PC-9 (cell line): ENCODE measurements around the gene KLF13. TPM values are rescaled to one million over a fixed set of nuclear protein-coding genes. Genes with fewer than 3 reads are reported as not detected.

Source experiments
- BruUV-seq: library from RNA; stranded (reverse); fragments of 400-500 nt; replicated peaks from 2 replicates; lab custom pipeline; 2021; lab: Mats Ljungman, UMichigan
- CTCF ChIA-PET: fragments of 300-600 bp; sonication (Branson Sonifier 250); formaldehyde crosslinking; loops from one replicate; lab custom pipeline; 2022; ENCODE audit warnings: antibody characterized with exemption; lab: Charles Lee
- POLR2A ChIA-PET: fragments of 300-600 bp; sonication (Branson Sonifier 250); formaldehyde crosslinking; loops from one replicate; lab custom pipeline; 2022; ENCODE audit warnings: antibody characterized with exemption; ENCODE audit not compliant: unreplicated experiment; lab: Charles Lee
- DNase-seq, 2 experiments: peaks; one replicate each; pipeline versions ENCODE4 v3.0.0 to v3.0.0-alpha.2; 2015 to 2022; ENCODE audit warnings: mixed read lengths in 1 of 2
- H2AFZ ChIP-seq: fragments of 200-600 bp; sonication (generic); 2 replicates; pipeline ENCODE4 v1.8.1; 2017; ENCODE audit warnings: antibody characterized with exemption
- H3F3A ChIP-seq: fragments of 200-600 bp; sonication (generic); 2 replicates; pipeline ENCODE4 v1.8.1; 2017; ENCODE audit warnings: antibody characterized with exemption, mild to moderate bottlenecking, low read depth; ENCODE audit not compliant: insufficient read depth
- H3K27ac ChIP-seq: fragments of 200-600 bp; sonication (generic); 2 replicates; pipeline ENCODE4 v1.6.1; 2016; ENCODE audit warnings: mixed run types
- H3K27me3 ChIP-seq: fragments of 200-600 bp; sonication (generic); 2 replicates; pipeline ENCODE4 v1.6.1; 2016; ENCODE audit warnings: low read depth, mixed run types; ENCODE audit not compliant: insufficient read depth
- H3K36me3 ChIP-seq: fragments of 200-600 bp; sonication (generic); 2 replicates; pipeline ENCODE4 v1.6.1; 2016; ENCODE audit warnings: low read depth, mixed run types
- H3K4me1 ChIP-seq: fragments of 200-600 bp; sonication (generic); replicated peaks from 2 replicates; pipeline ENCODE4 v1.6.1; 2016; ENCODE audit warnings: mixed run types; ENCODE audit not compliant: insufficient read depth
- H3K4me2 ChIP-seq: fragments of 200-600 bp; sonication (generic); 2 replicates; pipeline ENCODE4 v1.6.1; 2017; ENCODE audit warnings: mixed run types
- H3K4me3 ChIP-seq: fragments of 200-600 bp; sonication (generic); 2 replicates; pipeline ENCODE4 v1.6.1; 2016; ENCODE audit warnings: mixed run types
- H3K79me2 ChIP-seq: fragments of 200-600 bp; sonication (generic); 2 replicates; pipeline ENCODE4 v1.6.1; 2017; ENCODE audit warnings: low read depth, mixed run types
- H3K9me2 ChIP-seq: fragments of 200-600 bp; sonication (generic); 2 replicates; pipeline ENCODE4 v1.8.1; 2017; ENCODE audit warnings: mild to moderate bottlenecking; ENCODE audit not compliant: insufficient read depth
- H3K9me3 ChIP-seq: fragments of 200-600 bp; sonication (generic); 2 replicates; pipeline ENCODE4 v1.8.1; 2016; ENCODE audit warnings: low read depth; ENCODE audit not compliant: insufficient read depth
- H4K20me1 ChIP-seq: fragments of 200-600 bp; sonication (generic); 2 replicates; pipeline ENCODE4 v1.8.1; 2017; ENCODE audit not compliant: insufficient read depth
- EZH2 ChIP-seq: fragments of 200-600 bp; sonication (generic); IDR thresholded peaks from 2 replicates; pipeline ENCODE4 v1.8.0; 2017; ENCODE audit warnings: antibody characterized with exemption, low read depth
- intact Hi-C: fragments of 100-400 bp; cut with micrococcal nuclease; formaldehyde crosslinking; loops from one replicate; pipeline ENCODE4 v1.10.0; 2022; ENCODE audit not compliant: unreplicated experiment
- total RNA-seq: library from RNA; stranded (reverse); gene quantifications from 2 replicates; pipeline ENCODE4 v1.2.3, GENCODE V29; 2021
- TF ChIP-seq, protein P1 (sequence below): fragments of 200-600 bp; sonication (generic); conservative IDR thresholded peaks from 2 replicates; pipeline ENCODE4 v1.6.1; 2017; ENCODE audit warnings: mixed run types, antibody characterized with exemption, mild to moderate bottlenecking, moderate library complexity

Gene KLF13
- total RNA-seq, 1 experiment from 2014 or later, result 3.4 TPM

DNA sequence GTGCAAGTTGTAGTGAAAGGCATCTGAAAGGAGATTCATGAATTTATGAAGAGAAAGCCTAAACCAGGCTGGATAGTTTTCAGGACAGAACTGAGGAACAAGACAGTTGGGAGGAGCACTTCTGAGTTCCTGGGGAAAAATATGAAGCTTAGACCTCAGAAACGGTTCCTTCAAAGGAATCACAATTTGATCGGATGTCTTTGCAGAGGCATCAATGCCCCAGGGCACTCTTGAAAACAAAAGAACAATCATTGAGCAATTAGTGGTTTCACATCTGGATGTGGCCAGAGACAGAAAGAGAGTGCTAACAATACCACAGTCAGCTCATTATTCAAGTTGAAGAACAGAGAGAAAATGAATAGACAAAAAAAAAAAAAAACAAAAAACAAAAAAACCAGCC, 86.2 kb downstream of the KLF13 start:
- DNase-seq, result no peak
- intact Hi-C loops, result no loop called here
- Histone ChIP-seq H3K27me3 (no peaks in the 10 kb centered on the region), H3K9me2 (no peaks in the 10 kb centered on the region), H3K79me2 (no peaks in the 10 kb centered on the region), H3K4me1 (no peaks in the 10 kb centered on the region), H2AFZ (no peak overlapping the region), H3K4me2 (no peak overlapping the region), H3K36me3 (no peaks in the 10 kb centered on the region), H3F3A (no peaks in the 10 kb centered on the region), H3K27ac (no peak overlapping the region), H3K9me3 (no peaks in the 10 kb centered on the region), H4K20me1 (no peaks in the 10 kb centered on the region), H3K4me3 (no peak overlapping the region)
- ChIA-PET CTCF (no interaction called here), POLR2A (no interaction called here)
- no peak for TF ChIP-seq EZH2
- TF ChIP-seq, protein P1, sequence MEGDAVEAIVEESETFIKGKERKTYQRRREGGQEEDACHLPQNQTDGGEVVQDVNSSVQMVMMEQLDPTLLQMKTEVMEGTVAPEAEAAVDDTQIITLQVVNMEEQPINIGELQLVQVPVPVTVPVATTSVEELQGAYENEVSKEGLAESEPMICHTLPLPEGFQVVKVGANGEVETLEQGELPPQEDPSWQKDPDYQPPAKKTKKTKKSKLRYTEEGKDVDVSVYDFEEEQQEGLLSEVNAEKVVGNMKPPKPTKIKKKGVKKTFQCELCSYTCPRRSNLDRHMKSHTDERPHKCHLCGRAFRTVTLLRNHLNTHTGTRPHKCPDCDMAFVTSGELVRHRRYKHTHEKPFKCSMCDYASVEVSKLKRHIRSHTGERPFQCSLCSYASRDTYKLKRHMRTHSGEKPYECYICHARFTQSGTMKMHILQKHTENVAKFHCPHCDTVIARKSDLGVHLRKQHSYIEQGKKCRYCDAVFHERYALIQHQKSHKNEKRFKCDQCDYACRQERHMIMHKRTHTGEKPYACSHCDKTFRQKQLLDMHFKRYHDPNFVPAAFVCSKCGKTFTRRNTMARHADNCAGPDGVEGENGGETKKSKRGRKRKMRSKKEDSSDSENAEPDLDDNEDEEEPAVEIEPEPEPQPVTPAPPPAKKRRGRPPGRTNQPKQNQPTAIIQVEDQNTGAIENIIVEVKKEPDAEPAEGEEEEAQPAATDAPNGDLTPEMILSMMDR, result no peak
- no TSS peak for BruUV-seq

DNA sequence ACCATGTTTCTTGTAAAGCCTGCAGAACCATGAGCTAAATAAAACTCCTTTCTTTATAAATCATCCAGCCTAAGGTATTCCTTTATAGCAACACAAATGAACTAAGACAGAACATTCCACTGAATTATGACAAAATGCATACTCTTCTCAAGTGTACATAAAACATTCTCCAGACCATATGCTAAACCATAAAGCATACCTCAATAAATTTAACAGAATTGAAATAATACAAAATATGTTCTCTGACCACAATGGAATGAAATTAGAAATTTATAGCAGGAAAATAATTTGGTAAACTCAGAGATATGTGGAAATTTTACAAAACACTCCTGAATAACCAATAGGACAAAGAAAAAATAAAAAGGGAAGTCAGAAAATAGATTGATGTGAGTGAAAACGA, 88.6 kb downstream of the KLF13 start:
- no peak overlapping the region for H2AFZ ChIP-seq
- no peaks in the 10 kb centered on the region for H3K9me2 ChIP-seq
- TF ChIP-seq EZH2, result no peak
- TF ChIP-seq, protein P1, result no peak
- no peaks in the 10 kb centered on the region for H3K27me3 ChIP-seq
- no peak overlapping the region for H3K4me3 ChIP-seq
- no peak overlapping the region for H3K27ac ChIP-seq
- DNase-seq, result no peak
- ChIA-PET CTCF (no interaction called here), POLR2A (no interaction called here)
- H3K4me2 ChIP-seq, result no peak overlapping the region
- no TSS peak for BruUV-seq
- H3F3A ChIP-seq, result no peaks in the 10 kb centered on the region
- no peaks in the 10 kb centered on the region for H3K36me3 ChIP-seq
- no peaks in the 10 kb centered on the region for H4K20me1 ChIP-seq
- H3K9me3 ChIP-seq, result no peaks in the 10 kb centered on the region
- H3K4me1 ChIP-seq, result no peaks in the 10 kb centered on the region
- intact Hi-C loops, result no loop called here
- H3K79me2 ChIP-seq, result no peaks in the 10 kb centered on the region

DNA sequence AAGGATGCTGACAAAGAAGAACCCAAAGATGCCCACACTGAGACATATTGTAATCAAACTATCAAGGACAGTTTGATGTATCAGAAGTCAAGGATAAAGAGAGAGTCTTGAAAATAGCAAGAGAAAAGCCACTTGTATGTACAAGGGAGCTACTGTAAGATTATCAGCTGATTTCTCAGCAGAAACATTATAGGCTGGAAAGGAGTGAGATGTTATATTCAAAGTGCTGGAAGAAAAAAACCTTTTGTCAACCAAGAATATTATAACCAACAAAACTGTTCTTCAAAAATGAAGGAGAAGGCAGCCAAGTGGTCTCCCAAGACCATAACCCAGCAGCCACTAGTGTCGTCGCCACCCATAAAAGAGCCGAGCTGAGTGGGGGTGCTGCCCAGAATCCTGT, 93.2 kb downstream of the KLF13 start:
- H3K4me2 ChIP-seq, result no peak overlapping the region
- POLR2A ChIA-PET, result no interaction called here
- intact Hi-C loops, result no loop called here

More for the DNA sequence above, 93.2 kb downstream of the KLF13 start:
- H3K27ac ChIP-seq, result no peak overlapping the region
- no peaks in the 10 kb centered on the region for H3K9me3 ChIP-seq
- no peaks in the 10 kb centered on the region for H3F3A ChIP-seq
- no peaks in the 10 kb centered on the region for H3K9me2 ChIP-seq
- no peaks in the 10 kb centered on the region for H3K79me2 ChIP-seq
- TF ChIP-seq, protein P1, result no peak
- no peak for TF ChIP-seq EZH2
- no peaks in the 10 kb centered on the region for H3K36me3 ChIP-seq
- no peak for DNase-seq
- no peak overlapping the region for H3K4me3 ChIP-seq
- no peak overlapping the region for H2AFZ ChIP-seq
- CTCF ChIA-PET, result no interaction called here
- H3K4me1 ChIP-seq, result no peaks in the 10 kb centered on the region
- no peaks in the 10 kb centered on the region for H4K20me1 ChIP-seq
- no peaks in the 10 kb centered on the region for H3K27me3 ChIP-seq
- no TSS peak for BruUV-seq
